NCI-H2196 treated with DMSO at 0.1 percent for 48 hours (cell line): ENCODE results near the gene LZTS2.
A peak's percentile ranks its signal among the peaks of the same experiment; 100 is the strongest.

ENCODE experiments used
- DNase-seq: peaks from one replicate; lab custom pipeline; 2025; ENCODE audit not compliant: unreplicated experiment; lab: John Stamatoyannopoulos, UW

The LZTS2 gene

DNA sequence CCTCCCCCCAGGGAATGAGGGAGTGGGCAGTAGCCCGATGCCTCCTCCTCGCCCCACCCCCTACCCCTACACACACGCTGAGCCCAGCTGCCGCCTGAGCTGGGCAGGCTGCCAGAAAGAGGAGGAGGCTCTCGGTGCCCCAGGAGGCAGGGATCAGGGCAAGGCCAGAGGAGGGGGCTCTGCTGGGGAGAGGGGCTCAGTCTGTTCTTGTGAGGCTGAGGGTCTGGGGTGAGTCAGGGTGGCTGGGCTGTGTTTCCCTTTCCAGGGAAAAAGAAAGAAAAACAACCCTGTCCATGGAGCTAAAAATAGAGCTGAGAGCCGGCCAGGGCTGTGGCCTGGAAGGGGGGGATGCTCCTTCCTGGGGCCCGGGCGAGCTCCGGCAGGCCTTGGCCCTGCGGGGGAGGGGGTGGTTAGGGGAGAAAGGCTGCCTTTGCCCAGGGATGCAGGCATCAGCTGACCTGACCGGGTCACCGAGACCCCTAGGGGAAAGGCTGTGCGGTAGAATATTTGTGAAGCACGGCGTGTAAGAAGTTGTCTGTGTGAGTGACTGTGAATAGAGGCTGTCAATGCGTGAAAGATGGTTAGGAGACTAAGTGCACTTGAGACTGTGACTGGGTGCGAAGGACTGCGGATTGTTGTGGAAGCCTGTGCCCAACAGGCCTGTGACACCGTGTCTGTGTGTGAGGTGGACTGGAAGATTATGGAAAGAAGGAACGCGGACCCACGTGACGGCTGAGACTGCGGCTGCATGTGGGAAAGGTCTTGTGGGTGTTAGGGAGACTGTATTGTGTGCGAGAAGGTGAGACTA lies 1.2 kb upstream of the LZTS2 start:
- DNase-seq: peak; percentile 65

DNA sequence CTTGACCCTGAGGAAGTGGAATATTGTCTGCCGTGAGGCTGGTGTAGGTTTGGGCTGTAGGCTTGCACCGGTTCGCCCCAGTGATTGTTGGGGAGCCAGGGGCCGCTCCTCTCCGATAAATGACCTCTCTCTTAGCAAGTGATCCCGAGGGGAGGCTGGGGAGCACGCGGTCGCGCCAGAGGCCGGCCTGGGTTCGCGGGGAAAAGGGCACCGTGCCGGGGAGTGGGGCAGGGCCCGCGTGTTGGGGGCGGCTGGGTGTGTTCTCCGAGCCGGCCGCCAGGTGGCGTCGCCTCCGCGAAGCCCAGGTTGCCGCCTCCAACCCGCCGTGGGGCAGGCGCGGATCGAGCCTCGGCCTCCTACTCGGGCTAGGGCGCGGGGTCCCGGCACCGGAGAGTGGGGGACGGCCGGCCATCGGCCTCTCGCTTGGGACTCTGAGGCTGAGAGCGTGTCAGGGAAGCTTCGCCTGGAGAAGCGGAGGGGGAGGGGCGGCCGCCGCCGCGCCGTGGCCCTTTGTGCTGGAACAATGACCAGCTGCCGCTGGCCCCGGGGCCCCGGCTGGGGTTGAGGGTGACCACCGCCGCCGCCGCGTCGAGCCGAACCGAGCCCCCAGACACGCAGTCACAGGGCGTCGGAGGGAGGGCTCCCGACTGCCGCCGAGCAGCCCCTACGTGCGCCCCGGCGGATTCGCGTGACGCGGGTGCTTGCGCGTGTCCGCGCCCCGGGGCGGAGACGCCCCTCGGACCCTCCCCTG lies 442 bp upstream of the LZTS2 start:
- no peak for DNase-seq

DNA sequence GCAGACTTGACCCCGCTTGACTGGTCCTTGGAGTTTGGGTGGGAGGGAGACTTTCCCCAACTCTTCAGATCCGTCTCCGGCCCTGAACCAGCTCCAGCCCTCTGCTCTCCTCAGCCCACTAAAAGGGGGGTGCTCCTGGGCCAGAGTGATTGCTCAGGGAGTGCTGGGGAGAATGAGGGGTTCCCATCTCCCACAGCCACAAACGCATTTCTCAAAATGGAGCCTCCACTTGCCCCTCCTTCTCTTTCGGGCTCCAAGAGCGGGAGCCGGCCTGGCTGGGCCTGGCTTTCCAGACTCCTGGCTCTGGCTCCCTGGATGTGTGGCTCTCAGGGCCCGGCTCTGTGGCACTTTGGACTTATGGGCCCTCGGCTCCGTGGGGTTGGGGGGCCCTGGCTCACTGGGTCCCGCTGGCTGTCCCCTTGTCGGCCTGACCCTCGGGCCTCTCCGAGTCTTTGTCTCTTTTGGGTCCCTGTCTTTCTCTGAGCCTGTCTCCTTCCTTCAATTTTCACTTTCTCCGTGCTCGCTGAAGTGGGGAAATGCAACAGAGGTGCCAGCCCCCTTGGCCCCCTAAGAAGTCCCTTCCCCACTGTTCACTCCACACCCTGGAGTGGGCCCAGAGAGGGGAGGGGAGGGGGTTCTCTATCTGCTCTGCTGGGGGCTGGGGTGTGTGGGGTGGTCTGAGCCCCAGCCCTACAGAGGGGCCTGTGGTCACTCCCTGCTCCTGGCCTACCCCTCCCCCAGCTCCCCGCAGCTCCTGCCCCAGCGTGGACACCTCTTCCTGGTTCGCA lies 713 bp downstream of the LZTS2 start:
- no peak for DNase-seq

DNA sequence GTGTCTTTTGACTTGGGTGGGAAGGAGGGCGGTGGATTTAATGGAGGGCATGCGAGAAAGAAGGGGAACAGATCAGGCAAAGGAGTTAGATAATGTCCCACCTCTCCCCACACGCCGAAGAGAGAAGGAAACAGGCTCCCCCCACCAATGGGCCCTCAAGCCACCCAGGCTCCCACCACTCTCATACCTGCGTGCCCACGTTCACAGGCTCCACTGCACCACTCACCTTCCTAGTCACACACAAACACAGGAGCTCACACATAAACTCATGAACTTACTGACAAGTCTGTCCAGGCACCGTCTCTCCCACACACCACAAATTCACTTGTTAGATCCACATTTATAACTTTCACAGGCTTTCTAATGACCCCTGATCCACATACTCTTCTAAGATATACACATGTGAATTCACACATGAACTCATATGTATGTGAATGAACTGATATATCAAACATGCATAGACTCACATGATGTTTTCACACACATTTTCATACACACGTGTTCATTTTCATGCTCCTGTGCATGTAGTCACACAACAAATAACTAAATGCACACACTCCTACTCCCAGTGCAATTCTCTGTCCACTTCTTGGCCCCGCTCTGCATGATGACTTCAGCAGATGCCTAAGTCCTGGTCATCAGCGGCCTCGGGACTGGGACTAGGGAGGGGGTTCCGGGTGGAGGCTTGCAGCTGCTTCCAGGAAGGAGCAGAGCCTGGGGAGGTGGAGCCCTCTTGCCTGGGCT lies 1.5 kb downstream of the LZTS2 start:
- DNase-seq: no peak

DNA sequence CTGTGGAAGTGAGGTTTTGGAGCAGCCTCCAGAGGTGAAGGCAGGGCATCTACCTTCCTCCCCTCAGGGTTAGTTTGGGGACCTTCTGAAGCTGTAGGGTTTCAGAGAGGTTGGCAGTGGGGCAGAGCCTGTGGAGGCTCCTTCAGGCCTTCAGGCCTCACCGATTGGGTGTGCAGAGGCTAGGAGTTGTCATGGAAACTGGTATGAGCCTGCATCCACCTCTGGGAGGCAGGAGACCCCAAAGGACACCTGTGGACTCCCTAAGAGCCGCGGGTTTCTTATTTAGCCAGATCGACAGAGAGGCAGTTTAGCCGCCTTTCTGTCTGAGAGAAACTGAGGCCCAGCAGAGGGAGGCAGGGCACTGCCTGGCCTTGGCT lies 2.0 kb downstream of the LZTS2 start:
- no peak for DNase-seq

DNA sequence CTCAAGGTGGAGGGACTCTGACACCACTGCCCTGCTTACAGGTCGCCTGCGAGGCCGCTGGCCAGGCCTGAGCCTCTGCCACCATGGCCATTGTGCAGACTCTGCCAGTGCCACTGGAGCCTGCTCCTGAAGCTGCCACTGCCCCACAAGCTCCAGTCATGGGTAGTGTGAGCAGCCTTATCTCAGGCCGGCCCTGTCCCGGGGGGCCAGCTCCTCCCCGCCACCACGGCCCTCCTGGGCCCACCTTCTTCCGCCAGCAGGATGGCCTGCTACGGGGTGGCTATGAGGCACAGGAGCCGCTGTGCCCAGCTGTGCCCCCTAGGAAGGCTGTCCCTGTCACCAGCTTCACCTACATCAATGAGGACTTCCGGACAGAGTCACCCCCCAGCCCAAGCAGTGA lies 2.8 kb downstream of the LZTS2 start:
- DNase-seq: no peak

DNA sequence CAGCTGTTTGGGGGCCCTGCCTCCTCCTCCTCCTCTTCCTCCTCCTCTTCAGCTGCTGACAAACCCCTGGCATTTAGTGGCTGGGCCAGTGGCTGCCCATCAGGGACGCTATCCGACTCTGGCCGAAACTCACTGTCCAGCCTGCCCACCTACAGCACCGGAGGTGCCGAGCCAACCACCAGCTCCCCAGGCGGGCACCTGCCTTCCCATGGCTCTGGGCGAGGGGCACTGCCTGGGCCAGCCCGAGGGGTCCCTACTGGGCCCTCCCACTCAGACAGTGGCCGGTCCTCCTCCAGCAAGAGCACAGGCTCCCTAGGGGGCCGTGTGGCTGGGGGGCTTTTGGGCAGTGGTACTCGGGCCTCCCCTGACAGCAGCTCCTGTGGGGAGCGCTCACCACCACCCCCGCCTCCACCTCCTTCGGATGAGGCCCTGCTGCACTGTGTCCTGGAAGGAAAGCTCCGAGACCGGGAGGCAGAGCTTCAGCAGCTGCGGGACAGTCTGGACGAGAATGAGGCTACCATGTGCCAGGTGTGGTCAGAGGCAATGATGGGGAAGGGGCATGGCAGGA lies 4.1 kb downstream of the LZTS2 start:
- no peak for DNase-seq

DNA sequence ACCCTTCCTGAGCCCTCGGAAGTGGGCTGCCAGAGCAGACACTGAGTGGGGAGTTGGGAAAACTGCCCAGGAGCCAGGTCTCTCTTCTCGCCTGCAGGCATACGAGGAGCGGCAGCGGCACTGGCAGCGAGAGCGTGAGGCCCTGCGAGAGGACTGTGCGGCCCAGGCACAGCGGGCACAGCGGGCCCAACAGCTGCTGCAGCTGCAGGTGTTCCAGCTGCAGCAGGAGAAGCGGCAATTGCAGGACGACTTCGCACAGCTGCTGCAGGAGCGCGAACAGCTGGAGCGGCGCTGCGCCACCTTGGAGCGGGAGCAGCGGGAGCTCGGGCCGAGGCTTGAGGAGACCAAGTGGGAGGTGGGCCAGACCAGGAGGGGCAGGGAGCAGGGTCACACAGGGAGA lies 5.8 kb downstream of the LZTS2 start:
- DNase-seq: no peak

DNA sequence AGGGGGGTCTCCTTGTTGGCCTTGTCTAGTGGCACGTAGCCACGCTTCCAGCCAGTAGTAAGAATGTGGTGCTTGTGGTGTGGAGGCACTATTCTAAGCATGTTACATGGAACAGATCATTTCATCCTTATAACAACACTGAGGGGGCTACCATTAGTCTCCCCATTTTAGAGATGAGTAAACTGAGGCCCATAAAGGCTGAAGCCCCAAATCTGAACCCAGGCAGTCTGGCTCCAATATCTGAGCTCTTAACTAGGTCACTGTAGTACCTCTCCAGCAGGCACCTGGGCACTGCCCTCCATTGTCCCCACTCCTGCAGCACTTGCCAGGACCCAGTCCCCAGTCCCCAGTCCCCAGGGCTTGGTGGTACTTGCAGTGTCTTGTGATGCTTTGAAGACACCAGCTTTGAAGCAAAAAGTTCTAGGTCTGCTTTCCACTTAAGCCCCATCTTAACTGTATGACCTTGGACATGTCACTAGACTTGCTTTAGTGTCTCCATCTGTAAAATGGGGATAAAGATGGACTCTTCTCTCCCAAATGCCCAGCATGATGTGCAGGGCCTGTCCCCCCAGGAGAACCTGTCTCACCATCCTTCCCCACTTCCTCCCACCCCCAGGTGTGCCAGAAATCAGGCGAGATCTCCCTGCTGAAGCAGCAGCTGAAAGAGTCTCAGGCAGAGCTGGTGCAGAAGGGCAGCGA lies 6.4 kb downstream of the LZTS2 start:
- DNase-seq: no peak

DNA sequence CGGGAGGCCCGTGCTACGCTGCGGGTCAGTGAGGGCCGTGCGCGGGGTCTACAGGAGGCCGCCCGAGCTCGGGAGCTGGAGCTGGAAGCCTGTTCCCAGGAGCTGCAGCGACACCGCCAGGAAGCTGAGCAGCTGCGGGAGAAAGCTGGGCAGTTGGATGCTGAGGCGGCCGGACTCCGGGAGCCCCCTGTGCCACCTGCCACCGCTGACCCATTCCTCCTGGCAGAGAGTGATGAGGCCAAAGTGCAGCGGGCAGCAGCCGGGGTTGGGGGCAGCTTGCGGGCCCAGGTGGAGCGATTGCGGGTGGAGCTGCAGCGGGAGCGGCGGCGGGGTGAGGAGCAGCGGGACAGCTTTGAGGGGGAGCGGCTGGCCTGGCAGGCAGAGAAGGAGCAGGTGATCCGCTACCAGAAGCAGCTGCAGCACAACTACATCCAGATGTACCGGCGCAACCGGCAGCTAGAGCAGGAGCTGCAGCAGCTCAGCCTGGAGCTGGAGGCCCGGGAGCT lies 7.0 kb downstream of the LZTS2 start:
- DNase-seq: no peak

DNA sequence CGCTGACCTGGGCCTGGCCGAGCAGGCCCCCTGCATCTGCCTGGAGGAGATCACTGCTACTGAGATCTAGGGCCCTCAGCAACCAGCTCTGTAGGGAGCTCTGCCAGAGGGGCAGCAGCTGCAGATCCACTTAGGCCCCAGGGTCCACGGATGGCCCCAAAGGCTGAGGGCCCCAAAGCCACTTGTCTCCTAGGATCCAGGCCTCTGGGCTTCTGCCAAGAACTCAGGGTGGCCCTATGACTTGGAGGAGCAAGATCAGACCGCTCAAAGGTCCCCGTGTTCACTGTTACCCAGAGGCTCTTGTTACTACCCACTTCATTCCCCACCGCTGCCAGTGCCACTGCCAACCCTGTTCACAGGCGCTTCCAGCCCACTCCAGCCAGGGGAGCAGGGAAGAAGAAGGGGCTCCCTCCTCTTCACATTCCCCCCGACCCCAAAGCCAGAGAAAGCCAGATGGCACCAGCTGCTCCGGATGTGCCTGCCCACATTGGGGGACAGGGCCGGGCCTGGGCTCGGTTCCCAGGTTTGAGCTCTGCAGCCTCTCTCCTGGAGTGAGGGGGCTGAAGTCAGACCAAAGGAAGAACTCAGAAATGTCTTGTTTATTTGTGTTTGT lies 7.6 kb downstream of the LZTS2 start:
- no peak for DNase-seq

DNA sequence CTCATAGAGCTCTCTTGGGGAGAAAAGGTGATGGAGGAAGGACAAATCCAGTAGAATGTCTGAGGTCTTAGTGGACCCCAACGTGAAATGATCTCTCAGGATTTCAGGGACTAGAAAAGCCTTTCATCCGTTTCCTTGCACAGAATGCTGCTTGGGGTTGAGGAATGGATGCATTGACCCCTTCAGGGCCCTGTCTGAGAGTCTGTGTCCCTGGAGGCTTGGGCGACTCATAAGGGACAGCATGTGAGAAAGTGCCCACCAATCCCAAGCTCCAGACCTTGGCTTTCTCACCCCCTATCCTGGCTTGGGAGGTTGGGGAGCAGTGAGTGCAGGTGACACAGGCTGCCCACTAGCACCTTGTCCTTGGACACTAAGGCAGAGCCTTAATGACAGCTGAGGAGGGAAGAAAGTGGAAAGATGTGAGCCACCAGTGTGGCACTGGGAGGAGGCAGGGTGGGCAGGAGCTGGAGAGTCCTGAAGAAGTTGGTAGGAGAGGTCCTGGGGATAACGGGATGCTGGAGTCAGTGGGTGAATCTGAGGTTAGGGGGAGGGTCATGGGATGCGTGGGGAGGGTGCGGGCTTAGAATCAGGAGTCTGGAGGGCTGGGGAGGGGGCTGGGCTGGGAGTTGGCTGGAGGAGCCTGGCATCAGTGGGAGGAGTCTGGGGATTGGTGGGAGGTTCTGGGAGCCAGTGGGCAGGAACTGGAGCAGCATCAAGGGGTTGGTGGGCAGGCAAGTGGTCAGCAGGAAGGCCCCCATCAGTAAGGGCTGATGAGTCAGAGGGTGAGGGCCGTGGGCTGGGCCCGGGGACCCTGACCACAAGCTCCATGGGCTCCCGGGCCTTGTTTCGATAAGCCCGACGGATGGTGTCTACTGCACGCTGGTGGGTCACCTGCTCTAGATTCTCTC lies 8.6 kb downstream of the LZTS2 start:
- DNase-seq: no peak

DNA sequence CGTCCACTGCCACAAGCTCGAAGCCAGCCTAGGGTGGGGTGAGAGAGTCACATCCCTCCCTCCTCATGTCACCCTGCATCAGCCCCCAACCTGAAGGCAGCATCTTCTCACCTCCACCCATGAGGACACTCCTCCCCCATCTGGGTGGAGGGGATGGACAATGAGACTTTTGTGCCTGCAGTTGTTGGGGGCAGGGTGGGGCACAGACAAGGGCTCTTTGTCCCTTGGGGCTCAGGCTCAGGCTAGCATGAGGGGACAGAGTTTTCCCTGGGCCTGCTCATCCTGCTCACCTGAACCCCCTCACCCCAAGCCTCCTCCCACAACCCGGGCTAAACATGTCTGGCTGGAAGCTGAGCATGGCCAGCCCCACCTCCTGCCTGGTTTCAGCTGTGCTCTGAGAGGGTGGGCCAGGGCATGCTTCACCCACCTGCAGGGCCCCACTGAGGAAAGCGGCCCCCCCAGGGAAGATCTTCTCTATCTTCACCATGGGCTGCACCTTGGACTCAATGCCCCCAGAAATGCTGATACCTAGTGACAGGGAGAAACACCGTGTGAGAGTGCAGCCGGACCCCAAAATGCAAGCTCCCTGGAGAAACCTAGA lies 9.3 kb downstream of the LZTS2 start:
- no peak for DNase-seq

DNA sequence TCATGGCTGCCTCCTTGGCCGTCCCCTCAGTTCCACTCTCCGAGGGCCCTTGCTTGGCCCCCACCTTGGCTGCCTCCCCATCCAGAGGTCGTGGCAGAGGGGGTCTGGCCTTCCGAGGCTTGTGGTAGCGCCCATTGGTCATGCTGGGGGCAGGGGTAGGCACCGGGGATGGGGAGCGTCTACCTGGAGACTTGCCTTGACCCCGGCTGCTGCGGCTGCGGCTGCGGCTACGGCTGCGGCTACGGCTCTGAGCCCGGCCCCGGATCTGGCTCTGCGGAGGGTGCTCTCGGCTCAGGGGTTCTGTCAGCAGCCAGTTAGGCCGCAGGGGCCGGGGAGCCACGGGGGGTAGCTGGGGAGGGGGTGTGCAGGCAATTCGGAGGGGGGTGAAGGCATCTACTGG lies 10.7 kb downstream of the LZTS2 start:
- no peak for DNase-seq

DNA sequence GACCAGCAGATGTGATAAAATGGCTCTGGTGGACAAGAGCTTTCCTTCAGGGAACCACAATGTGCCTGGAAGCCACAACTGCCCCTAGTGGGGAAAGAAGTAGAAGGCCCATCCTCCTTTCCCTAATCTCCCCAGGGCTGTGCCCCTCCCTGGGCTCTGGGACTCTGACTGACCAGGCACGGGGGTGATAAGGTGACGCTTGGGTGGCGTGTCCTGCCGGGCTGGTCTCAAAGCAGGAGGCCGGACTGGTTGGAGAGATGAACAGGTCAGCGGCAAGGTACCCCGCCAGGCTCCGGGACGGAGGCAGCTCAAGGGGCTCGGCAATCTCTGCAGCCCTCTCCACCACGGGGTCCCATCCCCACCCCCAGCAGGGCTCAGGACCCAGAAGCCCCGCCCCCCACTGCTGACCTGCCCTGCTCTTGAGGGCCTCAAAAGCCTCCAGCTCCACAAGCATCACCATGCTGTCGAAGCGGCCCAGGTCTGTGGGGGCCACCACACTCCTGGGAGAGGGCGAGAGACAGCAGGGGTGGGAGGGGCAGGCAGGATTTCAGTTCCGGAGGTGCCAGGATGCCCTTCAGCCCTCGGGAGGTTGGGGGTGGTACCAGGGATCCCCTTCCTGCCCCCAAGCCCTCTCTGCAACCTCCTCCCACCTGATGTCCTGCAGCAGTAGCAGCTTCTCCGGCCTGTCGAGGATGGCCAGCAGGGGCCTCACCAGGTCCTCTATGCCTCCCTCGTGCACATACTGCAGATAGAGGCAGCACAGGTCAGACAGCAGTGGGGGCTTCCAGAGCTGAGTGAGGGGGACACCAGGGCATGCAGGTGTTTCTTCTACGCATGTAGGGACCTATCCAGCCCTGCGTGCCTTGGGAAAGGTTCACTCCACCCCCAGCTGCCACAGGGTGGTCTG lies 12.2 kb downstream of the LZTS2 start:
- DNase-seq: no peak

DNA sequence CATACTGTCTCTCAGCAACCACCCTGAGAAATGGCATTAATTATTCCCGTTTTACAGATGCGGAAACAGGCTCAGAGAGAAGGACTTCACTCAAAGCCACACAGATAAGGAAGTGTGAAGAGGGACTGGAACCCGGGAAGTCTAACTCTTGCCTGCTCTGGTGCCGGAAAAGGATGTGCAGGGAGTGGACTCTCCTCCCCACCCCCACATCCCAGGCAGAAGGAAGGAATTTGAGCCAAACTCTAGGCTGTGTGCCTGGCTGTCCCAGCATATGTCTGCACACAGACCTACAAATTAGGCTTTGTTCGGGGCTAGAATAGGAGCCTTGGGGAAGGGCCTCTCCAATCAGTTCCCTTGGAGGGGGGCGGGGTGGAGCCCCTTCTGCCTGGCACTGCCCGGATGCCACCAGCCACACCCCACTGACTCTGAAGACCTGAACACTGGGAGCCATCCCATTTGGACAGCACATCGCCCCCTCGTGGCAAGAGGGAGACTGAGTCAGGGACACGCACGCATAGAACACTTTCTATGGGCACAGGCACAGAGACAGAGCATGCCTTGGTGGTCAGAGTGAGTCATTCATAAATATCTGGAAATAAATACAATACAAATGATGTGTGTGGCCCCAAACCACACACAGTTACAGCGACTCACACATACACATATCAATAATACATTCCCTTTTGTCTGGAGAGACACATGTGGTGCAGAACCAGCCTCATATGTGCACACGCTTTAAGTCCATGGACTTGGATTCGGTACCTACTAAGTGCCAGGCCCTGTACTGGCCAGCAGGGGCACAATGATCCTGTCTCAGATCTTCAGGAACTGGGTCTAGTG lies 13.1 kb downstream of the LZTS2 start:
- peak; percentile 16 for DNase-seq
